OCI-LY1 (cell line): Measurements from ENCODE around the gene USP49.

Experiments
- H2AFZ ChIP-seq: fragments of 200-600 bp; sonication (generic), shearing (Covaris generic); 2 replicates; pipeline ENCODE4 v1.6.0; 2014; ENCODE audit warnings: antibody characterized with exemption, mild to moderate bottlenecking, low read length
- H3F3A ChIP-seq: fragments of 200-600 bp; sonication (generic), shearing (Covaris generic); 2 replicates; pipeline ENCODE4 v1.6.0; 2014; ENCODE audit warnings: mild to moderate bottlenecking, antibody characterized with exemption, low read length, moderate library complexity; ENCODE audit not compliant: insufficient read depth
- H3K27ac ChIP-seq: fragments of 200-600 bp; sonication (generic); 2 replicates; pipeline ENCODE4 v1.5.1; 2014; ENCODE audit warnings: low read length, mixed run types, mild to moderate bottlenecking, low read depth; ENCODE audit not compliant: poor library complexity, severe bottlenecking
- H3K27me3 ChIP-seq: fragments of 200-600 bp; sonication (generic); 2 replicates; pipeline ENCODE4 v1.6.0; 2014; ENCODE audit warnings: antibody characterized with exemption, mild to moderate bottlenecking, low read length, moderate library complexity; ENCODE audit not compliant: insufficient read depth
- H3K36me3 ChIP-seq: fragments of 200-600 bp; sonication (generic); 2 replicates; pipeline ENCODE4 v1.6.1; 2014; ENCODE audit warnings: mild to moderate bottlenecking, antibody characterized with exemption, low read length, moderate library complexity, mixed read lengths; ENCODE audit not compliant: insufficient read depth
- H3K4me1 ChIP-seq: fragments of 200-600 bp; sonication (generic); 2 replicates; pipeline ENCODE4 v1.5.1; 2014; ENCODE audit warnings: mild to moderate bottlenecking, low read length, moderate library complexity; ENCODE audit not compliant: insufficient read depth, severe bottlenecking
- H3K4me2 ChIP-seq: fragments of 200-600 bp; sonication (generic), shearing (Covaris generic); 2 replicates; pipeline ENCODE4 v1.6.1; 2014; ENCODE audit warnings: low read length
- H3K4me3 ChIP-seq: fragments of 200-600 bp; sonication (generic); 2 replicates; pipeline ENCODE4 v1.5.1; 2014; ENCODE audit warnings: low read length, low read depth, mild to moderate bottlenecking, mixed read lengths; ENCODE audit not compliant: poor library complexity, severe bottlenecking
- H3K79me2 ChIP-seq: fragments of 200-600 bp; shearing (Covaris generic); 2 replicates; pipeline ENCODE4 v1.6.1; 2016; ENCODE audit warnings: mixed run types, low read length, mixed read lengths; ENCODE audit not compliant: insufficient read depth
- H3K9ac ChIP-seq: fragments of 200-600 bp; sonication (generic), shearing (Covaris generic); 2 replicates; pipeline ENCODE4 v1.6.1; 2014; ENCODE audit warnings: mild to moderate bottlenecking, low read length, mixed read lengths
- H3K9me2 ChIP-seq: fragments of 200-600 bp; sonication (generic), shearing (Covaris generic); 2 replicates; pipeline ENCODE4 v1.6.1; 2014; ENCODE audit warnings: low read depth, mild to moderate bottlenecking, low read length, mixed read lengths
- H3K9me3 ChIP-seq: fragments of 200-600 bp; shearing (Covaris generic); 2 replicates; pipeline ENCODE4 v1.6.1; 2014; ENCODE audit warnings: low read length, mixed read lengths
- H4K20me1 ChIP-seq: fragments of 200-600 bp; sonication (generic), shearing (Covaris generic); 2 replicates; pipeline ENCODE4 v1.6.0; 2016; ENCODE audit warnings: mild to moderate bottlenecking, low read length; ENCODE audit not compliant: insufficient read depth
- EZH2 ChIP-seq: fragments of 200-600 bp; sonication (generic), shearing (Covaris generic); IDR thresholded peaks from 2 replicates; pipeline ENCODE4 v1.8.0; 2017; ENCODE audit warnings: borderline replicate concordance, mixed run types, mild to moderate bottlenecking, antibody characterized with exemption, low read length, moderate library complexity, mixed read lengths
- TF ChIP-seq, protein P1 (sequence below): fragments of 200-600 bp; sonication (generic), shearing (Covaris generic); IDR thresholded peaks from 2 replicates; pipeline ENCODE4 v1.5.1; 2017; ENCODE audit warnings: mild to moderate bottlenecking, antibody characterized with exemption, low read length, moderate library complexity, mixed read lengths

USP49 gene

DNA sequence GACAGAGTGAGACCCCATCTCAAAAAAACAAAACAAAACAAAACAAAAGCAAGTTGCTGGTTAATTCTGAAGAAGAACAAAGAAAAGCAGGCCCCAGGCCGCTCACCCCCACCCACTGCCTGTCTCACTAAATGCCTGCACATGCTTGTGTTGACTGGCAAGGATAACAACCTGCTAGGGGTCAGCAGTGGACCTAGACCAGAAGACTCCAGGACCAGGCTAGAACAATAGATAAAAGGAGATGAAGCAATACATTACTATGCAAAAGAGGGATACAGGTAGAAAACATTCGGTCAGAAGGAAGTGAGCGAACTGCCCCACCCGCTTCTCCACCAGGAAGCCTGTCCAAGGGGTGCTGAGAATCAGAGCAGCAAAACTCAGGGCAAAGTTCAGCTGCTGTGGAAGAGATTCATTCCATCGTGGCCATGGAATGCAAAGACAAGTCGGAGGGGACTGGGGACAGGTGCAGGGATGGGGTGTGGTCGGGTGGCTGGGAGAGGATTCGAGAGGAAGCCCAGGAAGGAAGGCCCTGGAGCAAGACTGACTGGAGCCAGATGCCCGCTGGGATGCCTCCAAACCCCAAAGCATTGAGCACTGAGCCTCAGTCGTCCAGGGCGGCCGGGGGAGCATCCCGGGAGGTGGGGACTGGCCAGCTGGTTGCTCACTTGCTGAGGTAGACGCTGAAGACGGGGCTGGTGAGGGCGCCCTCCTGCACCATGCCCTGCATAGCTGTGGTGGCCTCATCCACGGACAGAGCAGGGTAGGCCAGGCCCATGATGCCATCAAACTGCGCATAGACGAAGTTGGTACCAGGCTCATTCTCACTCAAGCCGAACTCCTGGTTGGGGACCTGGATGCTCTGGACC, 153.3 kb downstream of the USP49 start:
- no peak overlapping the region for H2AFZ ChIP-seq
- TF ChIP-seq EZH2, result no peak
- TF ChIP-seq, protein P1, sequence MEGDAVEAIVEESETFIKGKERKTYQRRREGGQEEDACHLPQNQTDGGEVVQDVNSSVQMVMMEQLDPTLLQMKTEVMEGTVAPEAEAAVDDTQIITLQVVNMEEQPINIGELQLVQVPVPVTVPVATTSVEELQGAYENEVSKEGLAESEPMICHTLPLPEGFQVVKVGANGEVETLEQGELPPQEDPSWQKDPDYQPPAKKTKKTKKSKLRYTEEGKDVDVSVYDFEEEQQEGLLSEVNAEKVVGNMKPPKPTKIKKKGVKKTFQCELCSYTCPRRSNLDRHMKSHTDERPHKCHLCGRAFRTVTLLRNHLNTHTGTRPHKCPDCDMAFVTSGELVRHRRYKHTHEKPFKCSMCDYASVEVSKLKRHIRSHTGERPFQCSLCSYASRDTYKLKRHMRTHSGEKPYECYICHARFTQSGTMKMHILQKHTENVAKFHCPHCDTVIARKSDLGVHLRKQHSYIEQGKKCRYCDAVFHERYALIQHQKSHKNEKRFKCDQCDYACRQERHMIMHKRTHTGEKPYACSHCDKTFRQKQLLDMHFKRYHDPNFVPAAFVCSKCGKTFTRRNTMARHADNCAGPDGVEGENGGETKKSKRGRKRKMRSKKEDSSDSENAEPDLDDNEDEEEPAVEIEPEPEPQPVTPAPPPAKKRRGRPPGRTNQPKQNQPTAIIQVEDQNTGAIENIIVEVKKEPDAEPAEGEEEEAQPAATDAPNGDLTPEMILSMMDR, result no peak
- no peak overlapping the region for H3K9ac ChIP-seq
- H3K9me3 ChIP-seq, result no peaks in the 10 kb centered on the region
- H3K4me1 ChIP-seq, result no peaks in the 10 kb centered on the region
- H3K4me2 ChIP-seq, result no peak overlapping the region
- no peak overlapping the region for H3K4me3 ChIP-seq
- H3K27me3 ChIP-seq, result peaks cover 8% of the 10 kb centered on the region; the same call in 1 of the 2 replicates
- no peaks in the 10 kb centered on the region for H3F3A ChIP-seq
- no peaks in the 10 kb centered on the region for H4K20me1 ChIP-seq
- H3K9me2 ChIP-seq, result no peaks in the 10 kb centered on the region
- H3K27ac ChIP-seq, result no peak overlapping the region
- no peaks in the 10 kb centered on the region for H3K36me3 ChIP-seq
- no peaks in the 10 kb centered on the region for H3K79me2 ChIP-seq

DNA sequence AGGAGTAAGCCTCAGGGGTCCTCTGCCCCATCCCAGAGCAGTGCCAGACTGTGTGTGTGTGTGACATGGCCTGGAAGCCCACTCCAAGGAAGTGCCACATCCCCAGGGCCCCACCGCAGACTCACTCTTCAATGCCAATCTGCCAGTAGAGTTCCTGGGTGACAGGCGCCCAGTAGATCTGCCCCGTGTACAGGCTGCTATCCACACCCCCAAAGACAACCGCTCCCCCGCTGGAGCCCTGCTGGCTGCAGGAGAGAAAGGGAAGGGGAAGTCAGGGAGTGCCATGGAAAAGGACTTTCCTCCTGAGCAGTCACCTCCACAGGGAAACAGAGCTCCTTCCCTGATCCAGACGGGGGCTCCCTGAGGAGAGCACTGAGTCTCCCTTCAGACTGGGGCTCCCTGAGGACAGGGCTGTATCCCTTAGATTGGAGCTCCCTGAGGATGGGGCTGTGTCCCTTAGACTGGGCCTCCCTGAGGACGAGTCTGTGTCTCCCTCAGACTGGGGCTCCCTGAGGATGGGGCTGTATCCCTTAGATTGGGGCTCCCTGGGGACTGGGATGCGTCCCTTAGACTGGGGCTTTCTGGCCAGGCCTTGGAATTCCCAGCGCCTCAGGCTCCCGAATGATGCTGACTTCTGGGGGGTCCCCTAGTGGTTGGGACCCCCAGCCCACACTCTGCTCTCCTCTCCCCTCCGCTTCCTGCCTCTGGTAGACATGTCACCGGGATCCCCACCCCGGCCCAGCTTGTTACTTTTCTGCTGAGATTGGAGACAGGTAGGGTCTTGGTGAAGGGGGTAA, 154.6 kb downstream of the USP49 start:
- Histone ChIP-seq H2AFZ (no peak overlapping the region), H3K4me2 (no peak overlapping the region), H3K36me3 (no peaks in the 10 kb centered on the region), H3K4me1 (peaks cover 6% of the 10 kb centered on the region), H3K79me2 (no peaks in the 10 kb centered on the region), H3K27me3 (peaks cover 8% of the 10 kb centered on the region; the same call in 1 of the 2 replicates), H3K9ac (no peak overlapping the region), H4K20me1 (no peaks in the 10 kb centered on the region), H3K27ac (no peak overlapping the region), H3F3A (no peaks in the 10 kb centered on the region), H3K9me3 (no peaks in the 10 kb centered on the region), H3K4me3 (no peak overlapping the region), H3K9me2 (no peaks in the 10 kb centered on the region)
- TF ChIP-seq, protein P1, result no peak
- no peak for TF ChIP-seq EZH2
